LoVo (cell line): ENCODE results near the gene MAP2K7.
A peak's percentile ranks its signal among the peaks of the same experiment; 100 is the strongest.

ENCODE experiments used
- DNase-seq: peaks from one replicate; pipeline ENCODE4 v3.0.0-alpha.2; 2016; ENCODE audit warnings: low spot score

MAP2K7 gene

DNA sequence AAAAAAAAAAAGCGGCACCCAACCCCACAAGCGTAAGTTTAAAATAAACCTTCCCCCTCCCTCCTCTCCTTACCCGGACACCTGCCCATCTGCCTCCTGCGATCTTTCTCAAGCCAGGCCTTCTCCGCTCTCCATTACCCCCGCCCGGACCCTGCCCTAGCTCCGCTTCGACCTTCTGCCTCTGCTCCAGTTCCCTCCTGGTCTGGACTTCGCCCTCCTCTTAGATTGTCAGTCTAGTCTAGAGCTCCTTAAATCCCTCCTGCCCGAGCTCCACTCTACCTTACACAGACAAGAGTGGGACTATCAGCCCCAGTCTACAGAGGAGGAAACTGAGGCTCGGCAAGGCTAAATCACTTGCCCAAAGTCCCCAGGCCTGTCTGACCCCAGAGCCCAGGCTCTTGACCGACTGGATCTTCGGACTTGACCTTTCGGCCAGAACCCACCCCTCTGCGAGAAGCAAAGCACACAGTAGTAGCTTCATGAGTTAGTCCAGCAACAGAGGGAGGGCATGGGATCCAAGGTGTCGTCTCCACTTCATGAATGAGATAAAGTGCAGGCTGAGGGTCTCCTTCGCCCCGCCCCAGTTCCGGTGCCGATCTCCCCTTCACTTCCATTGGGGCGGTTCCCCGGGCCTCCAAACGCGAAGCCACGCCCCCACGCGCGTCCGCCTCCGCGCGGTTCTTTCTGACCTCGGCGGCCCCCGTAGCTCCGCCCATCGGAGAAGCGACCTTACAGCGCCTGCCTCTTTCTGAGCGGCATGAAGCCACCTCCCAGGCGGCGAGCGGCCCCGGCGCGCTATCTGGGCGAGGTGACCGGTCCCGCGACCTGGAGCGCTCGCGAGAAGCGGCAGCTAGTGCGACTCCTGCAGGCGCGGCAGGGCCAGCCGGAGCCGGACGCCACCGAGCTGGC is 16.2 kb downstream of the MAP2K7 start, which contains the start of gene SNAPC2:
TSS of gene SNAPC2 (plus strand) at position 729 of the 909 bp plus-strand sequence. CDS start at position 758, 29 bp downstream.
- DNase-seq, result peak; percentile 92

DNA sequence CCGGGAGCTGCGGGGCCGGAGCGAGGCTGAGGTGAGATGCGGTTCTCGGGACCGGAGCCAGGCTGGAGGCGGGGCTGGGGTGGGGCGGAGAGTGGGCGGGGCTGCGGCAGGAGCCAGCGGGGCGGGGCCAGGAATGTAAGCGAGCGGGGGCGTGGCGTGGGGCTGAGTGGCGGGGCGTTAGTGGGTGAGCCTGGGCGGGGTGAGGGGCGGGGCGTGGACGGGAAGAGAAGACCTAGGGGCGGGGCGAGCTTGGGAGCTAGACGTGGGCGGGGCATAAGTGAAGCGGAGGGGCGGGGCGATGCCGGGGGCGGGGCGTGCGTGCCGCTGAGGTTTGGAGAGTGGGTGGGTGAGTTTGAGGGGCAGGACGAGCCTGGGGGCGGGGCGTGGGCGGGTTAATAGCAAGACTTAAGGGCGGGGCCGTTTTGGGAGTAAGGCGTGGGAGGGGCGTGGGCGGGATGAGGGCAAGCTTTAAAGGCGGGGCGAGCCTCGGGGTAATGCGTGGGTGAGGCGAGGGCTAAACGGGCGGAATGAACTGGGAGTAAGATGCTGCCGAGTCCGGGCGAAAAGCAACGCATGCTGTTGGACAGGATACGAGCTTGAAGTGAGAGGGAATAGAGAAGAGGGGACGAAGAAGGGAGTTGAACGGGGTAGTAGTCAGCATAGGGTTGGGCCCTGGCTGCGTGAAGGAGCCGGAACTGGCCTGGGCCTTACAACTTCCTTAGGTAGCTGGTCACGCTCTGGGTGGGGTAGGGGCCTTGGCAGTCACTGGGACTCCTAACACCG is 17.0 kb downstream of the MAP2K7 start:
- peak; percentile 99 for DNase-seq

DNA sequence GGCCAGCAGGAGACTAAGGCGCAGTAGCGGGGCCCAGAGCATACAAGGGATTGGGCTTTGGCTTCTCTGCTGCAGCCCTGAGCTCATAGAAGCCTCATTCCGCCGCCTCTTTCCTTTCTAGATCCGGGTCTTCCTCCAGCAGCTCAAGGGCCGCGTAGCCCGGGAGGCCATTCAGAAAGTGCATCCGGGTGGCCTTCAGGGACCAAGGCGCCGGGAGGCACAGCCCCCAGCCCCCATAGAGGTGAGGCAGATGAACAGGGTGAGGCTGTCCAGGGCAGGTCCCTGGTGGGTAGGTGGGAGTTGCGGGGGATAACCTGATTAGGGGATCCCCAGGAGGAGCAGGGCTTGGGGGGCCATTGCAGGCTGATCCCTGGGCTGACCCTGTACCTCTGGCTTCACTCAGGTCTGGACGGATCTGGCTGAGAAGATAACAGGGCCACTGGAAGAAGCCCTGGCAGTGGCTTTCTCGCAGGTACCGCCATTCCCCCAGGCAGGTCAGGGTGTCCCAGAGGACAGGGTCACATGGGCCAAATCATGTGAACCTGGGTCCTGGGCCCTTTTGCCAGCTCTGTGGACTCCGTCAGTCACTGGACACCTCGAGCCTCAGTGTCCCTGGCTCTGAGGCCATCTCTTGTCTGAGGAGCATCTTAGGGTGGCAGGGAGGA is 17.8 kb downstream of the MAP2K7 start:
- DNase-seq, result no peak

DNA sequence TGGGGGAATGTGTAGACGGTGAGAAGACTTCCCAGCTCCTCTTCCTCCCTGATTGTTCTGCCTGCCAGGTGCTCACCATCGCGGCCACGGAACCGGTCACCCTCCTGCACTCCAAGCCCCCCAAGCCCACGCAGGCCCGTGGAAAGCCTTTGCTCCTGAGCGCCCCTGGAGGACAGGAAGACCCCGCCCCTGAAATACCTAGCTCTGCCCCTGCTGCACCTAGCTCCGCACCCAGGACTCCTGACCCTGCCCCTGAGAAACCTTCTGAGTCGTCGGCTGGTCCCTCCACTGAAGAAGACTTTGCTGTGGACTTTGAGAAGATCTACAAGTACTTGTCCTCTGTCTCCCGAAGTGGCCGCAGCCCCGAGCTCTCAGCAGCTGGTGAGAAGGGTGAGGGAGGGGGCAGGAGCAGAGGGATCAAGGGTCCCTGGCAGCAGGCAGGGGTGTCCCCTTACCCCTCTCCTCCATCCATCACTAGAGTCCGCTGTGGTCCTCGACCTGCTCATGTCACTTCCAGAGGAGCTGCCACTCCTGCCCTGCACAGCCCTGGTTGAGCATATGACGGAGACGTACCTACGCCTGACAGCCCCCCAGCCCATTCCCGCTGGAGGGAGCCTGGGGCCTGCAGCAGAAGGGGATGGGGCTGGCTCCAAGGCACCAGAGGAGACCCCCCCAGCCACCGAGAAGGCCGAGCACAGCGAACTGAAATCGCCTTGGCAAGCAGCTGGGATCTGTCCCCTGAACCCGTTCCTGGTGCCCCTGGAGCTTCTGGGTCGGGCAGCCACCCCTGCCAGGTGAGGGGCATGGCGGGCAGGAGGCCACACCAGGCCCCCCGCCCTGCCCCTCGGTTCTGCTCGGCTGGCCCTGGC is 18.5 kb downstream of the MAP2K7 start:
- DNase-seq, result no peak

DNA sequence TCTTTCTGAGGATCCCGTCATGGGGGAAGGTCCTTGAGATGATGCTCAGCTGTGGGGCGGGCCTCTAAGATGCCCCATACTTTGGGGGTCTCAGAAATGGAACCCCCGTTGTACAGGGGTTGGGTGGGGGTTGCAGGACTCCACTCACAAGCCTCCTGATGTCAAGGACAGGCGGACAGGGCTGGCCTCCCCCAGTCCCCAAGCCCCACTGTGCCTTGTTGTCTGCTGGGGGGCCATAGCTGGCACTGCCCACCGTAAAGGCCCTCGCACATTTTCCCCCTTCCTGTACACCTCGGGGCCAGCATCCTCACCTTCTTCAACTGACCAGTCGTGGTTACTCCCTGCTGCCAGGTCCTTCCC is 19.1 kb downstream of the MAP2K7 start:
- no peak for DNase-seq

DNA sequence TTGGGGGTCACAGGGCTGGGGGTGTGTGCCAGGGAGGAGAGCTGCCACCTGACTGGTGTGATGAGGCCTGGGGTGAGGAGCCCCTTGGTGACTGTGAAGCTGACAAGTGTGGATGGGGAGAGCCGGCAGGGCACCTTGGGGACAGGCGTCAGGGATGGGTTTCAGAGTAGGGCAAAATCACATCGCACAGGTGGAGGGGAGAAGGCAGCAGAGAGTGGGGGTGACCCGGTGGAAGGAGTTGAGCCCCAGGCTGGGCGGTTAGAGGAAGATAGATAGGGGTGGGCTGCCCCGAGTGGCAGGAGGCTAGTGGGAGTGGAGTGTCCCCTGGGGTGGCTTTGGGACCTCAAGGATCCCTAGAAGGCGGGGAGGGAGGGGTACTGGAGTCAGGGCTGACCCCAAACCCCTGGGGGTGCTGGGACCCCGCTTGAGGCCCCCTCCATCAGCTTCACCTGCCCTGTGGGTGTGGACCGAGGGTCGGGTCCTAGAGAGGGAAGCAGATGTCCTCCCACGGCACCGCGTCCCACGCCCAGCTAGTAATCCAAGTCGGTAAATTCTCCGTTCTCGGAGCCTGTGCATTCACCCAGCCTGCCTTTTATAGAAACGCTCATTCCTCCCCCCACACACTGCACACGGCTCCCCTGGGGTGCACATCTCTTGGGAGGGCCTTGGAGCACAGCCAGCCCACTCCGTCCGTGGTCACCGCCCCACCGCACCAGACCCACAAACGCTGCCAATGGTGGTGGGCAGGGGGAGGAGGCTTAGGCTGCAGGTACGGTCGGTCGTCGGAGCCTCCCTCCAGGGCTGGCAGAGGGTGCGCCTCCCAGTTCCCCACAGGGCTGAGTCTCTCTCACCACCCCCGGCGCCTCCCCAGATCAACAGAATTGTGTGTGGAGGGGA is 19.9 kb downstream of the MAP2K7 start:
- no peak for DNase-seq

DNA sequence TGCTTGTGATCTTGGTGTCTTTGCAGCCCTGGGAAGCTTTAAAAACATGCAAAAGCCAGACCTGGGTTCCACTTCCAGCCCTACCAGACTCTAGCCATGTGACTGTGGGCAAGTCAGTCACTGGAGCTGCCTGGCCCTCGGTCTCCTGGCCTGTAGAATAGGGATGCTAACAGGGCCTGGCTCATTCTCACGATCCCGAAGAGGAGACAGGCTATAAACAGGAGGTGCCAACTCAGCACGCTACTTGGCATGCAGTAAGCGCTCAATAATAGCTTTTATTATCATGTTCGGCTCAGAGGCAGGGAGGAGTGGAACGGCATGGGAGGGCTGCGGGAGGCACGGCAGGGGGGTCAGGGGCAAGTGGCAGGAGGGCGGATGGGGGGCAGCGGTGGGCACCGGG is 20.6 kb downstream of the MAP2K7 start:
- DNase-seq, result no peak

DNA sequence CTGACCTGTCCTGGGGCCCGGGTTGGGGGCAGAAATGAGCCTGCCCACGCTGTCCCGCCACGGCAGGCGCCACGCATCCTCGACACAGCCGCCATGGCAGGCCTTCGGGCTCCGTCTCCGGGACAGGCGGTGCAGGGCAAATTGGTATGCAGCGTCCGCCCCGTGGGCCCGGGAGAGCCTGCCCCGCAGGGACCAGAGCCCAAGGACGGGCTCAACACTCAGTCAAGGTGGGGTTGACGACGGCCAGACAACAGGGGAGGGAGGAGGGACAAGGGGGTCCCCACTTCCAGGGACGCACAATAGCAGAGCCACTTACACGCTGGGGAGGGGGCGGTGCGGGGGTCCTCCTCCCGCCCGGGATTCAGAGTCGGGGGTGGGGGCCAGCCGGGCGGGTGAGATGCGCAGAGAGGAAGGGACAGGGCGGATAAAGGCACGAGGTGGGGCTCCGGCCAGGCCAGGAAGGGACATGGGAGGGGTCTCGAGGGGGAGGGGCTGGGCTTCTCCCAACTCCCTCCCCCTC is 21.0 kb downstream of the MAP2K7 start:
- no peak for DNase-seq

DNA sequence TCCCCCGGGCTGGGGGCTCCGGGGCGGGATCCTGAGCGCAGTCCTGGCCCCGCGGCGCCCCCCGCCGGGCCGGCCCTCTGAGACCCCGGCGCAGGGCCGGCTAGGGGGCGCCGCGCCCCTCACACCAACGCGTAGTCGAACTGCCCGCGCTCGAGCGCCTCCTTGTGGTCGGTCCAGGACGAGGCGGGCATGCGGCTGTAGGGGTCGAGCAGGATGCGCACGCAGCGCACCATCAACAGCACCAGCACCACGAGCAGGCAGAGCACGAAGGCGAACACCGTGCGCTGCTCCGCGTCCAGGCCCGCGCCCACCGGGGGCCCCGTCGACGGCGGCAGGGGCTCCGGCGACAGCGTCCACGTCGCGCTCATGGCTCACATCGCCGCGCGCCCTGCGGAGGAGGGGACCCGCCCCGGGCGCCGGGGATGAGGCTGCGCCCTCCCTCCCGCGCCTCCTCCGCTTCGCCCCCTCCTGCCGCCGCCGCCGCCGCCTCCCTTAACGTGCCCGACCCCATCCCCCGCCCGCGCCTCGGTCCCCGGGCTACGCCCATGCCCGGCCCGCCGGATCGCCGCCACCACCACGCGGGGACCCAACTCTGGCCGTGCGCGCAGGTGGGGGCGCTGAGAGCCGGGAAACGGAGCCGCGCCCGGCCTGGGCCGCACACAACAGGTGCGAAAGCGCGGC is 21.6 kb downstream of the MAP2K7 start:
- peak; percentile 73 for DNase-seq

DNA sequence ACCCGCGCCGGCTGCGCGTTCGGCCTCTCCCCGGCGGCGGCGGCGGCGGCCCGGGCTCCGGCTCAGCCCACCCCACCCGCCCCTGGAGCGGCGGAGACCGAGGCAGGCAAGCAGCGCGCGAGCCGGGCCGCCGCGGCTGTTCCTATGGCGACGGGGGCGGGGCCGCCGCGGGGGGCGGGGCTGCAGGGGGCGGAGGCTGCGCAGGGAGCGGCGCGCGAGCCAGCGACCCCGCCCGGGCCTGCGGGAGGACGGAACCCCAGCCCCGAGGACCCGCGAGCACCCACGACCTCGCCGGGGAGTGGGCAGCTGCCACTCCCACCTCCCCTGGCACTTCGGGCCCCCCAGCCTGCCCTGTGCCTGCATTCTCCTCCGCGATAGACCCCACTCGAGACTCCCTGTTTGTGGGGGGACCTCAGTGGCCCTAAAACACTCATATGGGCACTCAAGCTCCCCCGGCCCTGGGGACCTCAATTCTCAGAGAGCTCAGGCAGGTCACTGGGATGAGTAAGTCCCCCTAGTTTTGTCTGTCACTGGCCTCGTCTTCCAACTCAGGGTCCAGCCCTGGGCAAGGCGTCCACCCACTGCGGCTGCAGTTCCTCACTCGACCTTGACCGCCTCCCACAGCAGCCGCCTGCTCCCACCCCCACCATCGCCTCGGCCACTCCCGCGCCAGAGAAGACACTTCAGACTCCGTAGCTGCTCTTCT is 22.5 kb downstream of the MAP2K7 start, which contains the start of gene CTXN1:
TSS of gene CTXN1 (minus strand) at position 115 of the 706 bp plus-strand sequence. CDS start 597 bp downstream, outside the sequence.
- peak; percentile 72 for DNase-seq

DNA sequence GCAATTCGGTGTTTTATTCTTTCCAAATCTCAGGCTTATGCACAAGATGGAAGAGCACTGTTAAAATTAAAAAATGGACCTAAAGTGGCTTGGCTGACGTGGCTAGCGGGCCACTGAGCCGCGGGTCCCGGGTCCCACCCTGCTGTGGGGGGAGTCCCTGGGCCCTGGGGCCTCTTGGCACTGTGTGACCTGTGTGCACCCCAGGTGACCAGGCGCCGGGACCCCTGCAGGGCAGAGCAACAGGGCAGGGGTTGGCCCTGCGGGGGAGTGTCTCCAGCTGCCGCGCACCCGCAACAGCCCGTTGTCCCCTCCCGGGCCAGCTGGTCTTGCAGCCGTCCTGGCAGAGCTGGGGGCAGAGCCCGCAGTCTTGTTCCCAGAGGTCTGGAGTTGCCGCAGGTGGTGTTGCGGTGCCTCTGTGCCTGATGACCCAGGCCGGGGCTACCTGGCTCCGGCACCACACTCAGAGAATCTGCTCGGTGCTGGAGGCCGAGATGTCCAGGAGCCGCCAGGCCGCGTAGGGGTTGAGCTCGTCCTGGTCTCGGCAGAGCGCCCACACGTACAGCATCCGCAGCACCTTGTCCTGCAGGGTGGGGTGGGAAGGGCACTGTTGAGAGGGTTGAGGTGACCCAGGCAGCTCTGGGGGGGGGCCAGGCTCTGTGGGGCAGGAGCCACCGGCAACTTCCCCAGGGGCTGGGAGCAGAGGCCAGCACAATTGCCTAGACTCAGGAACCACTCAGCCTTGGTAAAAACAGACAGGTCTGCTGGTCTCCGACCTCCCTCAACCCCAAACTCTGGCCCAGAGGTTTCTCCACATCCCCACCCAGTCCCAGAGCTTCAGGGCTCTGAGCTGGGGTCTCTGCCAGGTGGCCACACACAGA is 23.3 kb downstream of the MAP2K7 start:
- no peak for DNase-seq

DNA sequence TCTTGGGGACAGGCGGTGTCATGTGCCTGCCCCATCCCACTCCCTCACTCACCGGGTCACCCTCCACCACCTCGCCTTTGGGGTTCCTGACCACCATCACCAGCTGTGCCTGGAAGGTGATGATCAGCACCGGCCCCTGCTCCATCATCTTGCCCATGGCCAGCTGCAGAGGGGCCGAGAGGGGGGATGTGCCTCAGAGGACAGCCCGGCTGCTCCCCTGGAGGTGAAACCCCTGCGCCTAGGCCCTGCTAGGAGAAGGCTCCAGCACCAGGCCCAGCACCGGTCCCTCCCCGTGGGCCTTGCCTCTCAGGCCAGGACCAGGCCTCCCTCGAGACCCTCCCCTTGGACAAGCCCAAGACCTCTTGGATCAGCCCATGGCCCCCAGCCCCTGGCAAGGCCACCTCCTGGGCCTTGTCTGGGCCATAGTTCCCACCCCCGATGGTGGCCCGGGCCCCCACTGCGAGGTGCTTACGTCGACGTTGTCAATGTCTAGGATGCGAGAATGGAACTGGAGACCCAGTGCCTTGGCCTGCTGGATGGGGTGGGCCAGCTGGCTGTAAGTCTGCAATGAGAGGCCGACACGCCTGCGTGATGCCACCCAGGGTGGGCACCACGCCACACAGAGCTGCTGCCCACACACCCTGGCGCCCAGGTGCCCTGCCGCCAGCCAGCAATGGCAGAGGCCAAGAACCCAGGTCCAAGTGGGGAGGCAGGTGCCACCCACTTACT is 24.1 kb downstream of the MAP2K7 start:
- no peak for DNase-seq

DNA sequence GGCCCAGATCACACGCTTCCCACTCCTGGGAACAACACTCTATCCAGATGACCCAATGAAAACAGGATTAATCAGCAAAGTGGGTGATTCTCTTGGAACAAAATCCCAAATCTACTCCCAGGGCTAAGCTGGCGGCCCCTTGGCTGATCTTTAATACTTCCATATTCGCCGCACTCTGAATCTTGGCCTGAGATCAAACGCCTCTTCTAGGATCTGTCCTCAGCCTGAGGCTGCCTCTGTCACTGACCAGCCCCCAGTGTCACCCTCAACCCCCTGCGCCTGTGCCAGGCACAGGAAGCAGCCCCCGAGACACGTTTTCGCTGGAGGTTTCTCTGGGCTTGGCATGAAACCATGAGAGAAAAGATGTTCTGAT is 24.6 kb downstream of the MAP2K7 start:
- DNase-seq, result no peak

DNA sequence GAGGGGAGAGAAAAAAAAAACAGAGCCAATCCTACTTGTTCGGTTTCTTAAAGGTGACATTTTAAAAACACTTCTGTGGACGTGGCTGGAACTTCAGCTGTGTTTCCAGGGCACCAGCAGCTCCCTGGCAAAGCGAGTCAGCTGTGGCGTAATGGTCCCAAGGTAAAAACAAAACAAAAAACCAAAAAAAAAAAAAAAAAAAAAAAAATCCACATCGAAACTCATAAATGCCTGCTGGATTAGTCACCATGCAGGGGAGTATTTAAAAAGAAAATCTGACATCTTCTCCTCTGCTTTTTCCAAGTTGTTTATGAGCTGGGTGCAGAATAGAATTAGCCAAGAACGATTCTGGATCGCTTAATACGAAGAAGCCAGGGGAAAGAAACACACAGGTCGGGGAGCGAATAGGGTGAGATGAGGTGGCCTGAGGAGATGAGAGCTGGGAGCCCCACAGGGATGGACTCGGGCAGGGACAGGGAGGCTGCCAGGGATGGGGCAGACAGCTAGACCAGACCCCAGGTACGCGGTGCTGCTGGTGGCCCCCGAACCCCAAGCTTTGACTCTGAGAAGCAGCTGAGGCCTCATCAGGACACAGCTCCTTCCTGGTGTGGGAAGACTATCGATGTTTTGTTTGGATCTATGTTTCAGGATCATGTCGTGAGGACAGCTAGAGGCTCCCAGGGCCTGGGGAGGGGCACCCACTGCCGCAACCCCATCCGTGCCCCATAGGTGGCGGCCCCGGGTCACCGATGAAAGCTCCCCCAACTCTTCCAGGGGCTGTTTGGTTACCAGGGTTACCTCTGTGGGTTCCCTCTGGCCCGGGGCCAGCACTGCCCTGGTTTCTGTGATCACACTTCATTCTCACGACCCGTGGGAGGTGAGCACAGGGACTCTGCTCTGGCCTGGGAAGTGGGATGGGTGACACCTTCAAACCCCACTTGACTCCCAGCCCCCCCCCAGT is 25.3 kb downstream of the MAP2K7 start:
- DNase-seq, result peak; percentile 54

DNA sequence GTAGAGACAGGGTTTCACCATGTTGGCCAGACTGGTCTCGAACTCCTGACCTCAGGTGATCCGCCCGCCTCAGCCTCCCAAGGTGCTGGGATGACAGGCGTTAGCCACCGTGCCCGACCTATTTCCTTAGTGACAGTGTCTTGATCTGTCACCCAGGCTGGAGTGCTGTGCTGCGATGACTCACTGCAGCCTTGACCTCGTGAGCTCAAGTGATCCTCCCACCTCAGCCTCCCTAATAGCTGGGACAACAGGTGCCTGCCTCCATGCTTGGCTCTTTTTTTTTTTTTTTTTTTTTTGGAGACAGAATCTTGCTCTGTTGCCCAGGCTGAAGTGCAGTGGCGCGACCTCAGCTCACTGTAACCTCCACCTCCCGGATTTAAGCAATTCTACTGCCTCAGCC is 26.4 kb downstream of the MAP2K7 start:
- DNase-seq, result peak; percentile 16

DNA sequence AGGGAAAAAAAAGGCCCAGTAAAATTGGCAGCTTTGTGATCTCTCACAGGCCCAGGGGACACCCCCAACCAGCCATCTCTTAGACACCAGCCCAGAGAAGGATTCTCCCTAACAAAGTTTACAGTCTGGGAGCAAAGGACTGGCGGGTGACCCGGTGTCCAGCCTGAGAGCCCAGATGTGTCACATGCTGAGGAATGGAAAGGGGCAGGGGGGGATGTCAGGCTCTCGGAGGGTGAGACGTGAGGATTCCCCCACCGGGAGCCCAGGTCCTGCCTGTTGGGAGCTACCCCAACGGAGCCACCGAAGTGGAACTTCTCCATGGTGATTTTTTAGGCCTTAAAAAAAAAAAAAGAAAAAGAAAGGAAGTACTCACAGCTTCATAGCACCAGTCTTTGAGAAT is 27.1 kb downstream of the MAP2K7 start:
- no peak for DNase-seq
